VCaP (cell line): ENCODE data around the gene CAMTA1.

Source experiments
- H3K27ac ChIP-seq: fragments of 450-650 bp; 2 replicates; pipeline ENCODE4 v1.5.1; 2017
- CTCF ChIP-seq: fragments of 450-650 bp; conservative IDR thresholded peaks from 2 replicates; pipeline ENCODE4 v1.5.1; 2017; ENCODE audit warnings: mild to moderate bottlenecking, moderate library complexity

CAMTA1 gene

GRCh38 chr1:7501084-7501491 is 715.8 kb downstream of the CAMTA1 start:
- no peak for TF ChIP-seq CTCF

GRCh38 chr1:7501723-7502603 is 716.7 kb downstream of the CAMTA1 start:
- TF ChIP-seq CTCF: no peak
- peak overlapping the region; percentile 70 for H3K27ac ChIP-seq

More at GRCh38 chr1:7501084-7501491, 715.8 kb downstream of the CAMTA1 start:
- peak overlapping the region; percentile 70; the same call in 1 of the 2 replicates for H3K27ac ChIP-seq

- H3K27ac ChIP-seq: no peak overlapping the region; the same call in 1 of the 2 replicates
- TF ChIP-seq CTCF: no peak
Measured at GRCh38 chr1:7503691-7504437, 718.6 kb downstream of the CAMTA1 start.

- TF ChIP-seq CTCF: no peak
- H3K27ac ChIP-seq: no peak overlapping the region; the same call in 1 of the 2 replicates
Measured at GRCh38 chr1:7504438-7504720, 719.1 kb downstream of the CAMTA1 start.

GRCh38 chr1:7505094-7505770 is 720.0 kb downstream of the CAMTA1 start:
- no peak overlapping the region for H3K27ac ChIP-seq
- no peak for TF ChIP-seq CTCF

- no peak overlapping the region for H3K27ac ChIP-seq
- no peak for TF ChIP-seq CTCF
Measured at GRCh38 chr1:7505771-7506453, 720.7 kb downstream of the CAMTA1 start.
